Skin of body (tissue), 2 donors: ENCODE measurements around the gene OMP. TPM values are rescaled to one million over a fixed set of nuclear protein-coding genes. Genes with fewer than 3 reads are reported as not detected.

Experiments used
- DNase-seq: peaks from one replicate; lab custom pipeline; 2025; lab: John Stamatoyannopoulos, UW
- total RNA-seq: library from RNA; depleted of rRNA; stranded (reverse); fragments of >200 nt; gene quantifications from one replicate; pipeline ENCODE4 v1.2.3, GENCODE V29; 2014

The OMP gene
- total RNA-seq, 1 donor from 2014 or later: not detected

DNA sequence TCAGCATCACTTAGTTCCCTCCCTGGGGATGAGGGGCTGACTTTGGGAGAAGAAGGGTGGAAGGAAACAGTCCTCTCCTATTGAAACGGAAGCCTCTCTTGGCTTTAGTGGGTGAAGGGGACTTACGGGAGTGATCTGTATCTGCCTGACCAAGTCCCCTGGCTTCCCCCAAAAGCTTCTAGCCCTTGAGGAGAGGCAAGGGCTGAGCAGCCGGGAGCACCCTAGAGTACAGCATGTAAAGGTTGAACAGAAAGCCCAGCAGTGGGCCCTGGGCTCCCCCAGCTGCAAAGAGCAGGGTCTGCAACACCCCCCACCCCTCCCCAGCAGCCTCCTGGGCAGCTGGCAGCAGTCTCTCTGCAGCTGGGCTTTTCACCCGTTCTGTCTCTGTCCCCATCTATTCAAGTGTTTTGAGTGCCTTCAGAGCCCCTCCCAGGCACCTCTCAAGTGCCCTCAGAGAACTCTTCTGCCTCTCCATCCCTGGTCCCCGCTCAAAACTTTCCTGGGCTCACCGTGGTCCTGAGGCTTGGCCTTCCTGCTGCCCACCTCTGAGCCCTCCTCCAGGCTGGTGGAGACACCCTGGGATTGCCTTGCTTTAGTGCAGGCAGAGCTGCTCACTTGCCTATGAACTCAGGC, 33.2 kb upstream of the OMP start:
- no peak for DNase-seq

DNA sequence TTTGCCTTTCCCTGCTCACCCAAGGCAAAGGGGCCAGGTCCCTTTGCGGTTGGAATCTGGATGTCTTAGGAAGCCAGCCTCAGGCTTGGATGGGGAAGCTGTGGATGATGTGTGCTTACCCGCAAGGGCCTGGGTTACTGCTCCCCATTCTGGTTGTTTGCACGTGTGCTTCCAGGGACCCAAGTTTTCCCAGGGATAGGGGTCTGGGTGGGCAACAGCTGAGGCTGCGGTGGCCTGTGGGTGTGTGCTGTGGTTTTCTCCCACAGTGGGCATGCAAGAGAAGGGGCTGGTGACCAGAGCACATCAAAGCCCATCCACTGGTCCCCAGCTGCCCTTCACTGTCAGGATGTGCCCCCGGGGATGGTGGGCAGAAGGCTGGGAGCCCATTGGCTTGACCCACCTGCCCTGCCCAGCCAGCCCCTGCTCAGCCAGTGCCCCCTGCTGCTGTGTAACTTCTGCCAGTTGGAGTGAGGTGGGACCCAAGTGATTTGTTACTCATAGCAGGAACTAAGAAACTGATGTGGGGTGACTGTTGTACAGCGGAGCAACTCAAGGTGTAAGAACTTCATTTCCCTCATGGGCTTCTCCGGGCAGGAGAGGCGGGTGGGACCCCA, 32.6 kb upstream of the OMP start:
- no peak for DNase-seq

DNA sequence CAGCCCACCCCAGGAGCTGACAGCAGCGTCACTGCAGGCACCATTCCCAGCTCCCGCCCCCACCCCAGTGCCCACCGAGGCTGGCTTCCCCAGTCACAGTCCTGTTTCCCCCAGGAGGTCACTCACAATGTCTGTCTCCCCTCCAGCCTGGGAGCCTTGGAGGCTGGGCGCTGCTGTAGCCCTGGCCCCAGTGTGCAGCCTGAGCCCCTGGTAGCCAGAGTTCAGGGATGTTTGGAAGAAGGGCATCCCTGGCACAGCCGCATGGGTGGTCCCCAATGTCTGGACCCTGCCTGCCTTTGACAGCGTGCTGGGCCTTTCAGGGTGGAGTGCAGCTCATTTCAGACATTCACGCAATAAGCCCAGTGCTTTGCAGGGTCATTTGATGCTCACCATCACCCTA, 31.6 kb upstream of the OMP start:
- DNase-seq: no peak

DNA sequence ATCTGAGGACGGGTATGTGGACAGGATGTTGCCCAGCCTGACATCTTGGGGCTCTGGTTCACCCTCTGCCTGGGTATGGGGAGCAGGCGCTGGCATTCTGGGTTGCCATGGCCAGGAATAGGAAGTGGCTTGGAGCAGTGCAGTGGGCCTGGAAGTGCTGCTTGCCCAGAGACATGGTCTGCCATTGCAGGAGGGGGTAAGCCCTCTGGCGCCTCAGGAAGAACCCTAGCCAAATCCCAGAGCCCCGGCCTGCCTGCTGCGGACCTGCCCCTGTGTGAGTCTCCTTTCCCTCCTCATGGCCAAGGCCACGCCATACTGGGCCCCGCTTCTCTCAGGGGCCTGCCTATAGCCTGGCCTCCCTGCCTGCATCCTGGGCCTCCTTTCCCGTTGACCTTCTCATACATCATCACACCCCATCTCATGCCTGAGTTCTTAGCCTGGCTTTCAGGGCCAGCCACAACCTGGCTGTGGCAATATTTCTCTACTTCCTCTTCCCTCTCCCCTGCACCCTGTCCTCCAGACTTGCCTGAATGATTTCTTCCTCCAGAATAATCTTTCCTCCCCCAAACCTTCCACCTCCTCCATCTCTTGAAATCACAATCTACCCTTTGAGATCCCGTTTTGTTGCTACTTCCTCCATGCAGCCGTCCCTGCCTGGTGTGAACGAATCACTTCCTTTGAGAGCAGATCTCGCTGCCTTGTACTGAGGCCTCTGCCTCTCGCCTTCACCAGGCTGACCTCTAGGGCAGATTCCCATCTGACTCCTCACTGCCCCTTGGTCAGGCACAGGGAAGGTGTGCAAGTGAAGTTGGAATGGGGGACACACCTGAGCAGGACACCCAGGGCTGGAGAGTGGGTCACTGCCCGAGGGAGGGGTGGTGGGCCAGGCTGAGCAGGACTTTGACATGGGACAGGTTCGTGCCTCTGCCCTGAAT, 30.7 kb upstream of the OMP start:
- DNase-seq: no peak

DNA sequence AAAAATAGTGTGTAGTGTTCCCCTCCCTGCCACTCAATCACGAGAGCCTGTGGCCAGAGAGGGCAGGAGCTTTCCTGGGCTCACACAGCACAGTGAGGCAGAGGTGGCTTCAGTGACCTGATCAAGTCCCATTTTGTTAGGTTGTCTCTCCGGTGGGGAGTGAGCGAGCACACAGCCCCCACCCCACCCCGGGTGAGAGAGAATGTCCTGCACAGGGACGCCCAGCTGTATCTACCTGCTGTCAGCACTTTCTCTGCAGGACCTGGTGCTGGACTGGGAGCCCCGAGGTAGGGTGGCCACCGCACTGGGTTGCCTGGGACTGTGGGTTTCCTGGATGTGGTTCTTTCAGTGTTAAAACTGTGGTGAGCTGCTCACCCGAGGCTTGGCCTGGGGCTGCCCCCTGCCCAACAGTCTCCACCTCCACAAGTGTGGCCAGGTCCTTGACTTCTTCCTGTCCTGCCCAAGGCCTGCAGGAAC, 29.8 kb upstream of the OMP start:
- DNase-seq: no peak

DNA sequence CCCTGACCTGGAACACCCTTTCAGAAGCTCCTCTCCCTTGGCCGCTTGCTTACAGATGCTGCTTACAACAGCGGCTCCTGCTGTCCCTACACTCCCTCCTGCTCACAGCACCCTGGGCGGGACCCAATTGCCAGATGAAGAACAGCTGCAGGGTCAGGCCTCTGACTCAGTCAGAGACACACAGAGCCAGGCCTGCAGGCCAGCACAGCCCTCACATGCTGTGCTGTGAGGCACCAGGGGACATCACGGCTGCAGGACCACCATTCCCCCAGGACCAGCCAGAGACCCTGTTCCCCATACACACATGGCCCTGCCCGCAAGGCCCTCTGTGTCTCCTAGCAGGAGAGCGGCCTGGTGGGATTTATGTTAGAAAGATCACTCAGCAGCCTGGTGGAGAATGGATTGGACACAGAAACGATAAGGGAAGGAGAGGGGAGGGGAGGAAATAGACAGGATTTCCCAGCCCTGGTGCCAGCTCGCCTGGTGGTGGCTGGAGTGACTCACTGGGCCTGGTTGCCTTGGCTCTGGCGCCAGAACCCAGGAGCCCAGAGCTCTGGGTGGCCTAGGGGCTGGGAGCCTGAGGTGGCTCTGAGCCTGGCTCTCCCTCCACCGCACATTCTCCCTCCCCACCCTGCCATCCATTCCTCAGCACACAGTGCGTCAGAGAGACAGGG, 29.2 kb upstream of the OMP start:
- DNase-seq: peak; percentile 88

DNA sequence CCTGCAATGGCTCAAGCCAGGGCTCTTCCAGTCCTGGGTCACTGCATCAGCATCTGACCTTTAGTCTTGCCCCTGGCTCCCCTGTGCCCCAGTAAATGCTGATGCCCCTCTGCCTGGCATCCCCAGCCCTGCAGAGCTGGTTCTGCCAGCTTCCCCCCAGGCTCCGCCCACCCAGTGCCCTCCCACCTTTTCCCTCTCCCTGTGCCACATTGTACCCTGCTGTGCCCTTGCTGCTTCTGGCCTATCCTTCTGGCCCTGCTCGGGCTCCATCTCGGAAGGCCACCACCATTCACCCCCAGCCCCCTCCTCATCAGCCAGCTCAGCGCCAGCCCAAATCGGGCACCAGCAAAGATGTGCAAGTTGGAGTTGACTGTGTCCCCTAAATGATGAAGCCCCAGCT, 28.4 kb upstream of the OMP start:
- DNase-seq: no peak

DNA sequence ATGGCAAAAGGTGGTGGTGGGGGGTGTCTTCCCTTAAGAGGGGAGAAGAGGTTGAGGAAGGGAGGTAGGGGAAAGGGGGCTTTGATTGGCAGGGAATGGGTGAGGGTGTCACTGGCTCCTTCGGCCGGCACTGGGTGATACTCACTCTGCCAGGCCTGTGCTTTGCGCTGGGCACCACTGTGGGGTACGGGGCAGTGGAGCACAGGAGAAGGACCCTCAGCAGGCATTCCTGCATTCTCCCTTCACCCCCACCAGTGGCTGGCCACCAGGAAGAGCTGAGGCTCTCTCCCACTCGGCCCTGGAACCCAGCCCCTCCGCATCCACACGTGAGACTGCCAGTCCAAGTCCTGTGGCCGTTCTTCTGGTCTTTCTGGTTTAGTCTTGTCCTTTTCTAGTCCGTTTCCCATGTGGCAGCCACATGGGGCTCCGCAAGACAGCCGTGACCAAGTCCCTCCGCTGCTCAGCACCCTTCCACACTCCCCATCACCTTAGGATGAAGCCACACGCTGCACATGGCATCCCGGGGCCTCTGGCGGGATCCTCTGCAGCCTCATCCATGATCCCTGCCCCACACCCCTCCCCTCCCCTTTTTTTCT, 27.9 kb upstream of the OMP start:
- DNase-seq: no peak

DNA sequence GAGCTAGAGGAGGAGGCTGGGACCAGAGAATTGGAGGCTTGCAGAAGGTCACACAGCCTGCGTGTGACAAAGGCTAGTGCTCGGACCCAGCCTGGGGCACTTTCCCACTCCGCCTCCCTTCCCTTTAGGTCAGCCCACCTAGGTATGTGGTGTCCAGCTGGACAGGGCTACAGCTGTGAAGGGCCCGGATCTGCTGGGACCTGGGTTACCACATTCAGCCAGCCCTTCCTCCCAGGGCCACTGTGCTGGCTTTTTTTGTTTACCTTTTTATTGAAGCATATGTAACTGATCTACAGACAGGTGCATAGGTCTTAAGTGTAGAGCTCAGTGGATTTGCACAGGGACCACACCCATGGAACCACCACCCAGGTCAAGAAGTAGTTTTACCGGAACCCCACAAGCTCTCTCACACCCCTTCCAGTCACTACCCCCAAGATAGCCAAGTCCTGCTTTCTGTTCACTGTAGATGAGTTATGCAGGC, 27.2 kb upstream of the OMP start:
- no peak for DNase-seq

DNA sequence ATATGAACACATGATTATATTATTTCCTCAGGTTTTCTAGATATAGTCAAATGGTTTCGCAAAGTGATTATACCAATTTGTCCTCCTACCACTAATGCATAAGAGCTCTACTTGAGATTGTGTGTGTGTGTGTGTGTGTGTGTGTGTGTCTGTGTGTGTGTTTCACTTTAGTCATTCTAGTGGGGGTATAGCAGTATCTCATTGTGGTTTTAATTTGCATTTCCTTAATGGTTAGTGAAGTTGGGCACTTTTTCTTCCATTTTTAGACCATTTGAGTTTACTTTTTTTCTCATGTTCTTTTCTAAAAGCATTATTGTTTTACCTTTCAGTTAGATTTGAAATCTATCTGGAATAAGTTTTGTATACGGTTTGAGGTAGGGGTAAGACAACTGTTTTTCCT, 23.0 kb upstream of the OMP start:
- DNase-seq: no peak

DNA sequence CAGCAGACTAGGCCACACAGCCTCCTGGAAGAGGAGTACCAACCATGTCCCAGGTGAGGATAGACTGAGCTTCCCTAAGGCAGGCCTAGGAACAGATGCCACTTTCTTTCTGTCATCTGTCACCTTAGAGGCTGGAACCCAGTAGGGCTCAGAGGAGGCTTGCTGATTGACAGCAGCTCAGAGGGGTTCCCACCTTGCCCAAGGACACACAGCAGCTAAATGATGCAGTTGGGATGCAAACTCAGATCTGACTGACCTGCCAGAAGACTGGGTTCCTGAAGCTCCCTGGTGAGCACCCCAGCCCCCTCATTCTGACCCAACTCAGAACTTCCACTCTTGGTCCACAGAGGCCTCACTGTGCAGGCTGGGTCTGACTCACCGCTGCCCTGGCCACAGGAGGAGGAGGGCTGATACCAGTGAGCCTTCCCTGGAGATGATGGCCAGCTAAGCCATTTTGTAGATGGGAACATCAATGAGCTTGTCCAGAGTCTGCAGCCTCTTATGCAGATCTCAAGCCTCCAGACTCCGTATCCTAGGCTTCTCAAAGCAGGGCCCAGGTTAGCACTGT, 21.9 kb upstream of the OMP start:
- DNase-seq: no peak

DNA sequence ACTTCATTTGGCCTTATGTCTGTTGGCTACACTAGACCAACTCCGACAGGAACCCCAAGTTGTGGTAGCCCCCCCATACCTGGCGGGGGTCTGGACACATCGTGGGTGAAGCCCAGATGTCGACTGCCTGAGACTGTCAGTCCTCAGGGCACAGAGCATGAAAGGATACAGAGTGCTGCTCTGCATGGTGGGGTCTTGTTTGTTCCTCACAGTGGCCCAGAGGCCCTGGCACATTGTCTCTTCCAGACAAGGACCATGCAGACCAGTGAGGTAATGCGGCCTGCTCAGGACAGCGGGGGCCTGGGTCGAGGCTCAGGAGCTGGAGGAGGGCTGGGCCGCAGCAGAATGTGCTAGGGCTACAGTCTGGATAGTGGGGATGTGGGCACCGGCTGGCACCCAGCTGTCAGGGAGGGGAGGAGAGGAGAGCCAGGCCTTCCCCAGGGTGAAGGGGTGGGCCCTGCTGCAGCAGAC, 21.2 kb upstream of the OMP start:
- no peak for DNase-seq

DNA sequence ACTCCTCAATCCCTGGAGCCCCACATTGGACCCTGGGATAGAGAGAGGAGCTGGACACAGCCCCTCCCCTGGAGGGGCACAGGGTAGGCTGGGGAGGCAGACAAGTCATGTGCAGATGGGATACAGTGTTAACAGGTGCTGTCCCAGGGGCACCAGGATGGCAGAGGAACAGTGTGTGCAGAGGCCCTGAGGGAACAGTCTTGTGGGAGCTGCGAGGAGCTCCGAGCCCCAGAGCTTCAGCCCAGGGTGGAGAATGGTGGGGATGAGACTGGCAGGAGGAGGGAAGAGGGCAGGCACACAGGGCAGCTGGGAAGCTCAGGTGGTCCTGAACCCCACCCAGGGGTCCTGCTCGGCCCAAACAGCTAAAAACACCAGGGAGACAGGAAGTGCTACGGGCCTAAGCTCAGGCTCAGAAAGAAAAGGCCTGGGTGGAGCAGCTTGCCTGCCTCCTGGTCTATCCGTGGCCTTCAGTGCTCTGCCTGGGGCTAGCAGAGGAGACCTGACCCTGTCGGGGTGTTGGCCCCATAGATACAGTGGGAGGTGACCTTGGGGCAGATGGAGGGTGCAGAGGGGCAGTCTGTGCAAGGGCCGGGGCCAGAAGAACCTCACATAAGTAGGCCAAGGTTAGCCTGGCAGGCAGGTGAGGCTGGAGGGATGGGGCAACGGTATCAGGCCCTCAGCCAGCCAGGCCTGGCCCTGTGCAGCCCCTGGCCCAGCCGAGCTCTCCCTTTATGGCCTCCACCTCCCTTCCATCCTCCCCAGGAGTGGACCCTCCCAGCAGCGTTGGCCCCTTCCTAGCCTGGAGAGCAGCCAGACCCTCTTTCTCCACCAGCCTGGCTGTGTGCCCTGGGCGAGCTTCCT, 20.4 kb upstream of the OMP start:
- no peak for DNase-seq

DNA sequence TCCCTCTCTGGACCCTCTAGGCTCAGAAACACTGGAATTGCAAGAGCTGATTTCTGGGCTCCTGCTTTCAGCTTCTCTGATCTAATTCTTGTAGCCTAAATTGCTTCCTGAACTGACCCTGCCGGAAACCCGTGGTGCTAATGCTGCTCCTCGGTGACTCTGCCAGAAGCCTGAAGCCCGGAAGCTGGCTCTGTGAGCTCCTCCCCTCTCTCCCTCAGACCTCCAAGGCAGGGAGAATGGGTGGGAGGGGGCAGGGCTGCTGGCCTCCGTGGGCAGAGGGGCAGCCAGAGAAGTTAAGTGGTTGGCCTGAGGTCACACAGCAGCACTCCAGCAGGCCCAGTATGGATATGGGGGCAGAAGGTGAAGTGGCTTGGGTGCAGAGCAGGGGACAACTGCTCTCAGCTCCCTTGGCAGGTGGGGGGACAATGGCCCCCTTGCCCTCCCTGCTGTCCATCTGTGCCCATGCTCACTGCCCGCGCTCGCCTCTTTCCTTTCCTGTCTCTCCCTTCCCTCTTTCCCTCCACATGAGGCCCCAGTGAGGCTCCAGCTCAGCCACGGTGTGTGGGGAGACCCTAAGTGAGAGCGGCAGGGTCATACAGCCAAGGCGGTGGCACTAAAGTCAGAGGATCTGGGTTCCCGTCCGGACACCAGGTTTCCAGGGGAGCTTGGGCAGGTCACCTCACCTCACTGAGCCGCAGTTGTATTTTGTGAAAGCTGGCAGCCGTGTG, 19.6 kb upstream of the OMP start:
- DNase-seq: peak; percentile 12

DNA sequence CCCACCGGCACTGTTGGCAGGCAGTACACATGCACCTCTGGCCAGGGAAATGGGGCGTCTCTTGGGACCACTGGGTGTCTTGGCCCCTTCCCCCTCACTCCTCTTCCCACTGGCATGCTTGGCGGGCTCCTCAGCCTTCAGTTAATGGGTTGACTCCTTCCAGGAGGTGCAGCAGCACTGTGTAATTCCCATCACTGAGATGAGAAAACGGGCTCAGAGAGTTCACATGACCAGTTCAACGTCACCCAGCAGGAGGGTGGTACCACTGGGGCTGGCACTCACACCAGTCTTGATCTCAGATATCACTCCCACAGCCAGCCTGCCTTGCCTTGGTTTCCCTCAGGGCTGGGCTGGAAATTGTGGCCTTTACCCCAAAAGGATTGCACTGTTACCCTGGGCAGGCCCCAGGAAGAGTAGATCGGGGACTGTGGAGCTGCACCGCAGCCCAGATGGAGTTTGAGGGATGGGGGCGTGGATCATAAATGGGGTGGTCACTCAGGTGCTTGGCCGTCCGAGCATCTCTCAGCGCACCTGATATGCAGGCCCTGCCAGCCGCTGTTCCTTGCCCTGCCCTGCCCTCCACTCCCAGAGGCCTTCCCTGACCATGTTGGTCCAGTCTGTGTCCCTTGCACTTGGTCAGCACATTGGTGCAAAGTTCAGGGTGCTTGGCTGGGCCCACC, 18.9 kb upstream of the OMP start:
- DNase-seq: no peak

DNA sequence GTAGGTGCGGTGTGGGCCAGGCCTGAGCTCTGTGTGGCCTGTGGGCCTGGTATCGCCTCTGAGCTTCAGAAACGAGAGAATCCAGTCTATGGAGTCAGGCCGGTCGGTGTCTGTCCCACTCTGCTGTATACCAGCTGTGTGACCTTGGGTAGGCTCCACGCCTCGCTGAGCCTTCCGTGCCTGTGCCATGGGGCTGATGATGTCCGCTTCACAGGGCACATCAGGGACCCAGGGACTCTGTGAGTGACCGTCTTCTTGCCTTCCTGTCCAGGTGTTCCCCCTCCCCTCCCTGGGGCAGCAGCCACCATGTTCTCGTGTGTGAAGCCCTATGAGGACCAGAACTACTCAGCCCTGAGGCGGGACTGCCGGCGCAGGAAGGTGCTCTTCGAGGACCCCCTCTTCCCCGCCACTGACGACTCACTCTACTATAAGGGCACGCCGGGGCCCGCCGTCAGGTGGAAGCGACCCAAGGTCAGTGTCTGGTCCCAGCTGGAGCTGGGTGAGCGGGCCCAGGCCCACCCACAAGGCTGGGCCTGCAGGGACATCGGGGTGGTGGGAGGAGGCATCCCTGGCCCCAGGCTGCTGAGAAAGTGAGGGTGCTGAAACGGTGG, 18.0 kb upstream of the OMP start:
- no peak for DNase-seq

DNA sequence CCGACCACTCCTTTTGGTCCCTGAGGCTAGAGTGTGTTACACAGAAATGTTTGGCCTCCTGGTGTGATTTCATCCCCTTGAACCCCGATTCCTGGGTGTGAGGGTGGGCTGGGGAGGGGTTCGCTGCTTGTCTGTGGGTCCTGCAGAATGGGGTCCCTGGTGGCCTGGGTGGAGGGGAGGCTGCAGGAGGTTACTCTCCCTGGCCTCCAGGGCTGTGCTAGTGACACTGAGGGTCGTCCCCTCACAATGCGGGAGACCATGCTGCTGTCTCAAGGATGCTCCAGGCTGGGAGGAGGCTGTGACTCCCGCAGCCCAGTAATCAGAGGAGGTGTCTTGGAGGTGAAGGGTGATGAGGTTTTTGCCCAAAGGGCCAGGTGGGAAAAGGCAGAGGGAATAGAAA, 17.0 kb upstream of the OMP start:
- DNase-seq: no peak
